GM23338 (cell line): Measurements from ENCODE around the gene XPR1. TPM values are rescaled to one million over a fixed set of nuclear protein-coding genes. Genes with fewer than 3 reads are reported as not detected.

ENCODE experiments used
- ATAC-seq: fragments of 200-7000 bp; cut with Tn5 transposase; 3 replicates; pipeline ENCODE4 v1.9.1; 2020
- DNase-seq: peaks from one replicate; pipeline ENCODE4 v3.0.0-alpha.2; 2015; ENCODE audit warnings: low spot score
- H2AFZ ChIP-seq: fragments of 200-600 bp; sonication (generic); 2 replicates; pipeline ENCODE4 v1.8.0; 2016; ENCODE audit warnings: antibody characterized with exemption, mild to moderate bottlenecking, moderate library complexity
- H3F3A ChIP-seq: fragments of 200-600 bp; sonication (generic); replicated peaks from 2 replicates; pipeline ENCODE4 v1.8.0; 2017; ENCODE audit warnings: antibody characterized with exemption, mixed run types, low read depth
- H3K27ac ChIP-seq: fragments of 200-600 bp; sonication (generic); 2 replicates; pipeline ENCODE4 v1.6.1; 2016; ENCODE audit warnings: low read depth
- H3K27me3 ChIP-seq: fragments of 200-600 bp; sonication (generic); 2 replicates; pipeline ENCODE4 v1.8.0; 2016; ENCODE audit warnings: mild to moderate bottlenecking, mixed run types, moderate library complexity; ENCODE audit not compliant: insufficient read depth
- H3K36me3 ChIP-seq: fragments of 200-600 bp; sonication (generic); 2 replicates; pipeline ENCODE4 v1.8.0; 2016; ENCODE audit warnings: mild to moderate bottlenecking; ENCODE audit not compliant: insufficient read depth
- H3K4me1 ChIP-seq: fragments of 200-600 bp; sonication (generic); 2 replicates; pipeline ENCODE4 v1.8.0; 2016; ENCODE audit warnings: mild to moderate bottlenecking, moderate library complexity; ENCODE audit not compliant: insufficient read depth
- H3K4me2 ChIP-seq: fragments of 200-600 bp; sonication (generic); 2 replicates; pipeline ENCODE4 v1.7.1; 2017; ENCODE audit warnings: mixed run types
- H3K4me3 ChIP-seq: fragments of 200-600 bp; sonication (generic); 2 replicates; pipeline ENCODE4 v1.6.1; 2016; ENCODE audit warnings: mixed run types
- H3K79me2 ChIP-seq: fragments of 200-600 bp; sonication (generic); replicated peaks from 2 replicates; pipeline ENCODE4 v1.8.0; 2017; ENCODE audit warnings: mild to moderate bottlenecking; ENCODE audit not compliant: insufficient read depth
- H3K9me2 ChIP-seq: fragments of 200-600 bp; sonication (generic); 2 replicates; pipeline ENCODE4 v1.8.0; 2017; ENCODE audit not compliant: insufficient read depth
- H4K20me1 ChIP-seq: fragments of 200-600 bp; sonication (generic); replicated peaks from 2 replicates; pipeline ENCODE4 v1.8.0; 2017; ENCODE audit warnings: mild to moderate bottlenecking; ENCODE audit not compliant: insufficient read depth
- H3K27ac Mint-ChIP-seq: 2 replicates; pipeline ENCODE4 v1.8.0; 2020; ENCODE audit warnings: inconsistent platforms, mild to moderate bottlenecking, moderate library complexity, mixed read lengths
- H3K27me3 Mint-ChIP-seq: 3 replicates; pipeline ENCODE4 v1.8.0; 2022; ENCODE audit warnings: low read depth, mild to moderate bottlenecking, moderate library complexity, mixed read lengths, inconsistent platforms; ENCODE audit not compliant: insufficient read depth, poor library complexity
- H3K36me3 Mint-ChIP-seq: 3 replicates; pipeline ENCODE4 v1.8.0; 2021; ENCODE audit warnings: low read depth, mild to moderate bottlenecking, inconsistent platforms, moderate library complexity, mixed read lengths
- H3K4me1 Mint-ChIP-seq: 3 replicates; pipeline ENCODE4 v1.8.0; 2020; ENCODE audit warnings: mild to moderate bottlenecking, inconsistent platforms, mixed read lengths
- H3K4me3 Mint-ChIP-seq: 3 replicates; pipeline ENCODE4 v1.8.0; 2021; ENCODE audit warnings: moderate library complexity, mild to moderate bottlenecking, inconsistent platforms, mixed read lengths
- H3K9me3 Mint-ChIP-seq: 3 replicates; pipeline ENCODE4 v1.8.0; 2020; ENCODE audit warnings: moderate library complexity, mild to moderate bottlenecking, inconsistent platforms, mixed read lengths
- CREB1 ChIP-seq: fragments of 250-450 bp; sonication (Bioruptor Pico); IDR thresholded peaks from 2 replicates; pipeline ENCODE4 v1.5.0; 2020; ENCODE audit warnings: low read depth, mild to moderate bottlenecking, moderate library complexity
- CTCF ChIP-seq, 2 experiments: fragments of 200-600 bp in 1 of 2; sonication (generic) in 1 of 2; conservative IDR thresholded peaks; 2 replicates each; pipeline versions ENCODE4 v1.5.1 to v1.6.1; 2016 to 2017; ENCODE audit warnings: antibody characterized with exemption in 2 of 2, low read depth in 2 of 2, mild to moderate bottlenecking in 2 of 2, moderate library complexity in 1 of 2
- ETS1 ChIP-seq: IDR thresholded peaks from 2 replicates; pipeline ENCODE4 v1.6.1; 2016; ENCODE audit warnings: antibody characterized with exemption
- EZH2 ChIP-seq: fragments of 200-600 bp; sonication (generic); IDR thresholded peaks from one replicate; pipeline ENCODE4 v1.8.0; 2017; ENCODE audit warnings: antibody characterized with exemption, mild to moderate bottlenecking, low read depth; ENCODE audit not compliant: unreplicated experiment
- EZH2phosphoT487 ChIP-seq: fragments of 200-600 bp; sonication (generic); IDR thresholded peaks from one replicate; pipeline ENCODE4 v1.8.1; 2018; ENCODE audit warnings: antibody characterized with exemption; ENCODE audit not compliant: unreplicated experiment
- JUNB ChIP-seq: IDR thresholded peaks from one replicate; pipeline ENCODE4 v1.6.1; 2016; ENCODE audit warnings: antibody characterized with exemption; ENCODE audit not compliant: unreplicated experiment
- NANOG ChIP-seq: IDR thresholded peaks from 2 replicates; pipeline ENCODE4 v1.6.1; 2016; ENCODE audit warnings: antibody characterized with exemption, borderline replicate concordance
- POLR2AphosphoS5 ChIP-seq: IDR thresholded peaks from 2 replicates; pipeline ENCODE4 v1.6.1; 2016; ENCODE audit warnings: antibody characterized with exemption, low read depth
- REST ChIP-seq: IDR thresholded peaks from one replicate; pipeline ENCODE4 v1.6.1; 2018; ENCODE audit warnings: antibody characterized with exemption; ENCODE audit not compliant: unreplicated experiment
- STAT1 ChIP-seq: IDR thresholded peaks from one replicate; pipeline ENCODE4 v1.6.1; 2016; ENCODE audit warnings: antibody characterized with exemption; ENCODE audit not compliant: unreplicated experiment
- ZNF114 ChIP-seq: fragments of 250-450 bp; sonication (Bioruptor Pico); IDR thresholded peaks from 2 replicates; pipeline ENCODE4 v1.5.0; 2020; ENCODE audit warnings: mild to moderate bottlenecking, moderate library complexity
- ZNF331 ChIP-seq: fragments of 250-450 bp; sonication (Bioruptor Pico); IDR thresholded peaks from 2 replicates; pipeline ENCODE4 v1.5.0; 2020; ENCODE audit warnings: low read depth, mild to moderate bottlenecking, moderate library complexity
- ZNF462 ChIP-seq: fragments of 250-450 bp; sonication (Bioruptor Pico); IDR thresholded peaks from 2 replicates; pipeline ENCODE4 v1.5.0; 2020; ENCODE audit warnings: mild to moderate bottlenecking, moderate library complexity
- polyA plus RNA-seq: library from polyadenylated mRNA; unstranded; fragments of >200 nt; fragmentation: Nextera tagmentation; extraction: Ambion mirVana; gene quantifications from 2 replicates; pipeline ENCODE4 v1.2.1, GENCODE V29; 2016
- total RNA-seq: library from RNA; depleted of rRNA; stranded (reverse); fragments of >200 nt; shearing (Covaris generic); gene quantifications from 2 replicates; pipeline ENCODE4 v1.2.3, GENCODE V29; 2014

XPR1 gene
- total and polyA plus RNA-seq, 2 experiments from 2014 or later: 9.3 to 38.1 TPM

GRCh38 chr1:180937012-180937372 is 305.2 kb downstream of the XPR1 start:
- Histone ChIP-seq H3F3A (no peaks in the 10 kb centered on the region), H4K20me1 (no peaks in the 10 kb centered on the region), H3K27ac (no peak overlapping the region), H2AFZ (no peak overlapping the region), H3K4me3 (no peak overlapping the region), H3K27me3 (no peaks in the 10 kb centered on the region), H3K79me2 (no peaks in the 10 kb centered on the region), H3K36me3 (no peaks in the 10 kb centered on the region), H3K4me2 (no peak overlapping the region), H3K9me2 (no peaks in the 10 kb centered on the region), H3K4me1 (no peaks in the 10 kb centered on the region)
- H3K36me3 Mint-ChIP-seq: no peaks in the 10 kb centered on the region
- no peaks in the 10 kb centered on the region for H3K9me3 Mint-ChIP-seq
- TF ChIP-seq CTCF (conservative IDR thresholded peaks at IDR 0.05; ENCODE audit: low read depth in 2 of 2) (no peak), ZNF331 (no peak), ZNF114 (CRISPR knock-in tag) (no peak), REST (no peak), POLR2AphosphoS5 (no peak), NANOG (no peak), ZNF462 (CRISPR knock-in tag) (no peak), EZH2 (no peak), STAT1 (no peak), EZH2phosphoT487 (no peak), ETS1 (no peak), CREB1 (no peak), JUNB (no peak)
- H3K4me1 Mint-ChIP-seq: peaks cover 28% of the 10 kb centered on the region
- H3K4me3 Mint-ChIP-seq: no peak overlapping the region
- peaks cover 18% of the 10 kb centered on the region for H3K27me3 Mint-ChIP-seq
- ATAC-seq (no peak), DNase-seq (no peak)
- no peak overlapping the region for H3K27ac Mint-ChIP-seq
